GM19238 (cell line): Measurements from ENCODE around the gene LIMA1.
"Not testable (repeated sequence)": the region's sequence is repeated elsewhere in the genome, so short reads cannot be mapped to it uniquely, and the experiment has no call there.

Experiments used
- DNase-seq: peaks from one replicate; pipeline ENCODE4 v3.0.0; 2011; ENCODE audit warnings: low spot score; ENCODE audit not compliant: insufficient read length

LIMA1 gene

DNA sequence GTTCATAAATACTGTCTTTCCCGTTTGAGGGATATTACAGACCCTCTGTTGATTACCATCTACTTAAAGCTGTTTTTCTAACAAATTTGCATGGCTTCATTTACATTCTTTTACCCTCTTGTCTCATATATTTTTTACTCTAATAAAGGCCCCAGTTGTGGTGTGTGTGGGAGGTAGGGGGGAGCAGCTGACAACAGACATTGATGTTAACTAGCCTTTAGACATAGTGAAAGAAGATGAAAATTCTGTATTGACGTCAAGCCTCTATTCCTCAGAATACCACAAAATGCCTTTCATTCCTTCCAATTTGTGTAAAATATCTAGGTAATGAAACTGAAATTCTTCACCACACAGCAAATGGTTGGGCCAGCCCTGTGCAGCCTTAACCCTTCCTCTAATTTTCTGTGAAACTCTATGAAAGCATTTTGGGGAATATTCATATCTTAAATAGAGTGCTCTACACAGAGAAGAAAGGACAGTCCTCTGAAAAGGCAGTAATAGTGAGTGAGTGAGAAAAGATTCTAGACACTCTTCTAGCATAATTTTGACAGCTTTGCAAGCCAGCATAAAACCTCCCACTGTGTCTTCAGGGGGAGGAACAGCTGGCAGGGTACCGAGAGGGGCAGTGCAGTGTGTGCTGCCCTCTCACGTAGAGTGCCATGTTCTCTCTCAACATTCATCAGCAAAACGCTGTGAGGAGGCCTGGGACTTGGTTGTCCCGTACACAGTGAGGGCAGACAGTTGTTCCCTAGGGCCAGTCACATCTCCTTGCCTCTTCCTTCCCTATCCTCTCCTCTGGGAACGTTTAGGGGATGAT, 96.0 kb downstream of the LIMA1 start:
- no peak for DNase-seq

DNA sequence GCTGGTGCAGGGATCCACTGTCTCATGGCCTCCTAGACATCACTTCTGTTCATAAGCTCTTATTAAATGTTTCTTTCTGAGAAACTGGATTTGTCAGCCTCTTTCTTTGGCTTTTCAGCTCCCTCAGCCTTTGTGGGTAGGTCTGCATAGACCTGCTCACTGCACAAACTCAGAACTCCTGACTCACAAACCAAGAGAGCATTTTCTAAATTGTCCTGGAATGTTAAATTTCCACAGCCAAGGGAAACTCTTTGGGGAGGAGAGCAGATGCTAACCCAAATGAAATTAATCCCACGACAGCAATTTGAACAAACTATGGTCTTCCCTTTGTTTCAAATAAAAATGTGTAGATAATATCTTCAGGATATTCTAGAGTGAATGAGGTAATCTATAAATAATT, 96.6 kb downstream of the LIMA1 start:
- DNase-seq = no peak

DNA sequence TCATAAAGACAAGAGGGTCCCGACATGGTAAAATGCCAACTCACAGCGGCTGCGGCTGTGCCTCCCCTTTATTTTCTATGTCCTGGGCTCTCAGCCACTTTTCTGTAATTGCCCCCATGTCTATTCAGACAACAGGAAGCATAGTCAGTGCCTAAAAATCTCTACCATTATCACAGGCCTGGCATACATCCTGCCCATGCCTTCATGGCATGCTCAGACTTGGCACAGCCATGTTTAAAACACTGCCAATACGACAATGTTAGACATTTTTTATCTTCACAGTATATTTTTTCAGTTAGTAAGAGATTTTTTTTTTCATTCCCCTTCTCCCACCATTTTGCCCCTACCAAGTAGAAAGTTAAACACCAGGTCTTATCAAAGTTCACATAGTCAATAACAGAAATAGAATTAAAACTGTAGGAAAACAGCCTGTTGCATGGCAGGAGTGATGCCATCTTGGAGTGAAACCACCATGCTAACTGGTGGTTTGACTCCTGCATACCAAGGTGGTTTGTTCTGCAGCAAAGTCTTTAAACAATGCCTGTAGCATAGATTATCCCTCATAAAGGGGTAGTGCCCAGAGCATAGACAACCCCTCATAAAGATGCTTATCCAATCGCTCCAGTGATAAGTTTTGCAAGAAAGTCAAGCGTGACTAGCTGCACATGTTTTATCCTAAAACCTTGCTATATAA, 97.2 kb downstream of the LIMA1 start:
- DNase-seq = no peak

DNA sequence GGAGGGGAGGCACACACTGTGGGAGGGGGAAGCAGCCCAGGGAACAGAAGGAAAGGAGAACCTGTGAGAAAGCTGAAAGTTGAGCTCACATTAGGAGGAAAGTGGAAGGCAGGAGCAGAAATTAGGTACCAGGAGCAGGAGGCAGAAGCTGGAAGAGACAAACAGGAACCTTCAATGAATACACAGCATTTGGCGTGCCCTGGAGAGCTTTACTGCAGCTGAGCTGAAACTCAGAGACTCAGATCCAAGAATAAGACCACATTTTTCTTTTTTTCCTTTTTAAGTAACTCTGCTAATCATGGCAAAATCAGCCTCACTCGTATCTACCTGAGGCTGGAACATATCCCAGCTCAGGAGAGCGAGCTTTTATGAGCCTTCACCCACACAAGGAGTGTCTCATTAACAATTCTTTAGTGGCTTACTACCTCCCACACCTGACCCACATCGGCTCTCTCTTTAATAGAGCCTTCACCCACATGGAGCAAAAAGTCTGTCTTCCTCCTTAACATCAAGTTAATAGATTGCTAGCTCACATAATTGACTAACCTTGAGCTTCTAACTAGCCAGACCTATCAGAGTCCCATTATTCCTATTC, 97.9 kb downstream of the LIMA1 start:
- DNase-seq = no peak

DNA sequence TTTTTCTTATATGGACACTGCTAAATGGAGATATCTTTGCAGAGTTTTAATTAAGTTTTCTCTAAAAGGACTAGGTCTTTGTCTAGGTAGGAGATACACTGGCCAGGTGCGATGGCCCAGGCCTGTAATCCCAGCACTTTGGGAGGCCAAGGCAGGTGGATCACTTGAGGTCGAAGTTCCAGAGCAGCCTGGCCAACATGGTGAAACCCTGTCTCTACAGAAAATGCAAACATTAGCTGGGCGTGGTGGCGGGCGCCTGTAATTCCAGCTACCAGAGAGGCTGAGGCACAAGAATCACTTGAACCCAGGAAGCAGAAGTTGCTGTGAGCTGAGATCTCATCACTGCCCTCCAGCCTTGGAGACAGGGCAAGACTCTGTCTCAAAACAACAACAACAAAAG, 99.1 kb downstream of the LIMA1 start:
- DNase-seq = no peak

DNA sequence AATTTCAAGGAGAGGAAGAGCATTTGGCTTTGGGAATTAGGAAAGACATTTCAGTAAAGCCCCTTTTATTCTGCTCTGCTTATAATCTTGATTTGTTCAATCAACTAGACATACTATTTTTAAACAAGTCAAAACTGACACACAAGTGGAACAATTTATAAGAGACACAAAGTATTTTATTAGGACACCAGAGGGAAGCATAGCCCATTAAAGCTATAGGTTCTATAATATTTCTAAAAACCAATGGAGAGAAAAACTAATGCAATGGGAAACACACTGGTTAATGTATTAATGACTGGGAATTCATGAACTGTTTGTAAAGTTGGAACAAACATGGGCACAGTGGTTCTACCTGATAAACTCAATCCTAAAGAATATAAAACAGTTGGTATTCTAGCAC, 100.9 kb downstream of the LIMA1 start:
- no peak for DNase-seq

DNA sequence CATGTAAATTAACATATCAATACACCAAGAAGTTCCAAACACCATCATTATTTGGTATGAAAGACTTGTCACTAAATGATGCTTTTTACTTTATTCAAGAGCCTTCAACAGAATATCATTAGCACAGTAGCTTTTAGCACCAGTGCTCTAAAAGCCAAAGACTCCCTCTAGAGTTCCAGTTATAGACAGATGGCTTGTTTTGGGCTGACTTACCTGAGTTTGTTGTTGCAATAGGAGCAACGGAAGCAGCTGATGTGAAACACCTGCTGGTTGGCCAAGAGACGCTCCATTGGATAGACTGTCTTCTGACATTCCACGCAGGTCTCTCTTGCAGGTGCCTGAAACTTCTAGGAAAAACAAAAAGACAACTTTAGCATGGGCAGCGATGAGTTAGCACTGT, 101.6 kb downstream of the LIMA1 start:
- DNase-seq = no peak

DNA sequence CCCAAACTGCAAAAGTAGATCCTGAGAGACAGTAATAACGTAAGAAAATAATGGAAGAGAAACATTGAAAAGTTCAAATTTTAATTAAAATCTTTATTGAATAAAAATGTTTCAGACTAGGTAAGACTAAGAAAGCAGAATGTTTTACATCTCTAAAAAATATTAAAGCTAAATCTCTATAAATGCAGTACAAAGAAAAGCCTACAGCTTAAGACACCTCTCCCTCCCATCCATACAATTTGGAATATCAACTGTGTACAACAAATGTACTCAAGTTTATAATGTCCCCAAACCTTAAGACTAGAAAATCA, 107.6 kb downstream of the LIMA1 start:
- DNase-seq = no peak

DNA sequence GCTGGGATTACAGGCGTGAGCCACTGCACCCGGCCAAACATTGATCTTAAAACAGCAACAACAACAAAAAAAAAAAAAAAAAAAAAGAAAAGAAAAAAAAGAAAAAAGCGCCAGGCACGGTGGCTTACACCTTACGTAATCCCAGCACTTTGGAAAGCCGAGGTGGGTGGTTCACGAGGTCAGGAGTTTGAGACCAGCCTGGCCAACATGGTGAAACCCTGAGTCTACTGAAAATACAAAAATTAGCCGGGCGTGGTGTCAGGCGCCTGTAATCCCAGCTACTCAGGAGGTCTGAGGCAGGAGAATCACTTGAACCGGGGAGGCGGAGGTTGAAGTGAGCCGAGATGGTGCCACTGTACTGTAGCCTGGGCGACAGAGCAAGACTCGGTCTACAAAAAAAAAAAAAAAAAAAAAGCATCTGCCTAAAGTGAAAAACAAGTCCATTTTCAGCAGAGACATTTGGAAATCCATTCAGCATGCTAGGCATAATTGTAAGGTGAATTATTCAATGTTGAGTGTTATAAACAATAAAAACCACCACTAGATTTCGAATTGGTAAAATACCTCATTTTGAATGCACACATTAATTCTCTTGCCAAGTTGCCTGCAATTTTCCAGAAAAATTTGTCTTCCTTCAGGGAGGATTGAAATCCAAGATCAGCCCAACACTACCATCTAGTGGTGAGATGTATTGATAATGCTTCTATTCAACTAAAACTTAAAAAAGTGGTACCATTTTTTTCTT, 108.2 kb downstream of the LIMA1 start:
- no peak for DNase-seq

DNA sequence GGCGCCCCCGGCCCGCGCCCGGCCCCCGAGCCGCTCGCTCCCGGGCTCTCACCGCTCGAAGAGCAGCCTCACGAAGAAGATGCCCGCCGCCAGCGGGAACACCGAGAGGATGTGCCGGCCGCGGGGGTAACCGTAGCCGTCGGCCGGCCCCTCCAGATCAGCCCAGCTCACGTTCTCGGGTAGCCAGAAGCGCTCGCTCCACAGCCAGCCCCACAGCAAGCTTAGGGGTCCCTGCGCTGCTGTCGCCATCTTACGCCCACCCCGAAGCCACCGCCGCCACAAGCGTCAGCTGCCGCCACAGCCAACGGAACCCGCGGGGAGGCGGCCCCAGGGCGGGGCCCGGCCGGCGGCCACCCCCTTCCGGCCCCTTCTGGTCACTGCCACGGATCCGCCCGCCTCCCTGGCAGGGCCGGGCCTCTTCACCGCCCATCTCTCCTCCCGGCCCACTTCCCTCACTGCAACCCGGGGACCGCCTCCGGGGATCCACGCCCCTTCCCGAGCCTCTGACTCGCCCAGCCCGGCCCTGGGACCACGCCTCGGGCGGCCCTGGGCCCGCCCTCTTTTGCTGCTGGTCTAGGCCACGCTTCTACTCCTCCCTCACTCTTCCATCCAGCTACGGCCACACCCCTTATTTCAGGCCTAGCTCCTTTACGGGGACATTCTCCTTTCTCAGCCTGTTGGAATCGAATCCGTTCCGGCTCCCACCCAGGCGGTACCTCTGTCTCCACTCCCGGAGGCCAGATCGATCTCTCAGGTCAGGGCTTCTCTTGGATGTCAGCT, 116.1 kb downstream of the LIMA1 start, which contains the start of gene CERS5:
Gene CERS5 (minus strand): TSS at position 321 of the 780 bp plus-strand sequence. CDS start 72 bp downstream, at position 249.
- DNase-seq = peak; percentile 97

DNA sequence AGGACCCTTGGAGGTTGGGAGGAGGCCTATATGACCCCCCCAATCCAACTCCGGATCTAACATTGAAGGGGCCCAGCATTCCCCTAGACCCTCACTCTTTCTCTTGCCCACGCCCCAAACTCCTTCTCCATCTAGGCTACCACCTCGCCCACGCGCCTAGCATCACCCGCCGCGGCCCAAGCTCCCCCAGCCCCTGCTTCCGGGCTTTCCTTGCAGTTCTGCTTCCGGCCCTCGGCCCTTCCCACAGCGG, 116.6 kb downstream of the LIMA1 start:
- peak; percentile 52 for DNase-seq

DNA sequence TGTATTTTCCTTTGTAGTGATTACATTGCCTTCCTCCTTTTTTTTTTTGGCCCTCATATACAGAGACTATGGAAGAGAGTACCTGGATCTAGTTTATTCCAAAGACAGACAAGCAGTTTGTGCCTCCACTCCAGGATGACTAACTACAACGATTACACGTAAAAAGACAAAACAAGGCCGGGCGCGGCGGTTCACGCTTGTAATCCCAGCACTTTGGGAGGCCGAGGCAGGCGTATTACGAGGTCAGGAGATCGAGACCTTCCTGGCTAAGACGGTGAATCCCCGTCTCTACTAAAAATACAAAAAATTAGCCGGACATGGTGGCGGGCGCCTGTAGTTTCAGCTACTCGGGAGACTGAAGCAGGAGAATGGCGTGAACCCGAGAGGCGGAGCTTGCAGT, 118.4 kb downstream of the LIMA1 start:
- no peak for DNase-seq

DNA sequence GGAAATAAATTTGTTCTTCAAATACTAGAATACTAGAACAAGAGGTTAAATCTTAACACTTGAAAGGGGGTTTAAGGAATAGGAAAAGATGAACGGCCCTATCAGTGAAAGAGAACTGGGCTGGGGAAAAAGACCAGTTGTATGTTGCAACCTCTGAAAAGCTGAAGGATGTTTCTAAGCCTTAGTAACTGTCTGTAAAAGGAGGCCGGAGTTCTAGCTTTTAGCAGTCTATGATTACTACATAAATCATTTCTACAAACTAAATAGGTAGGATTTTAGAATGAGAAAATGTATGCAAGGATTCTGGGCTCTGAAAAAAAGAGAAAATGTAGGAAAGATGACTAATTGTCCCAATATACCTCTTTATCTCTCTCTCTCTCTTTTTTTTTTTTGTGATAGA, 121.1 kb downstream of the LIMA1 start:
- no peak for DNase-seq

DNA sequence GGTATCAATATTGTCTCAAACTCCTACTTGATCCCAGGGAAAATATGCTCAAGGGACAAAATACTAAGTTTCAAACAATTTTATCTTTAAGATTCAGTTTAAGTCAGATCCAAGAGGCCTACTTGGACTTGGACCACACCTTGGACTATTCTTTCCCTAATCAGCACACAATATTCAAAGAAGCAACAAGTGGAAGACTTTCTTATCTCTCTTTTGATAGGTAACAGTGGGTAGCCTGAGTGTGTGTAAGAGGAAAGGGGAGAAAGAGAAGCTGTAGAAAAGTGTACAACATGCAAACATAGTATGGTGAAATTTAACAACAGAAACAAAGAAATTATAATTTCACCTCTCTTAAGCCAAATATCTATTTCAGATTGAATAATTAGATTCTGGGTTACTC, 122.7 kb downstream of the LIMA1 start:
- DNase-seq = no peak

DNA sequence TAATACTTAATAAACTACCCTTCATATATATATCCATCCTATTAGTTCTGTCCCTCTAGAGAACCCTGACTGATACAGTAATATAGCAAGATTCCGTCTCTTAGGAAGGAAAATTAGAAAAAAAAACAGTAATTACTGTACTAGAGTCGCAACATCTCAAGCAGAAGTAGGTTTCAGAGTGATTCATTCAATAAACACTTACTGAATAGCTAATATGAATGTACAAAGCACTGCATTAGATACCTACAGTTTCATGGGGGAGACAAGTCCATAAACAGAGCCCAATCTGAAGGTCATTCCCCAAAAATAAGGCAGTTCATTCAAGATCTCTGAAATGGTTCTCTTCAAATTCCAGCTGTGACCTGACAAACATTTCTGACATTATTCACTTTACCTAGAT, 126.1 kb downstream of the LIMA1 start:
- DNase-seq = no peak

DNA sequence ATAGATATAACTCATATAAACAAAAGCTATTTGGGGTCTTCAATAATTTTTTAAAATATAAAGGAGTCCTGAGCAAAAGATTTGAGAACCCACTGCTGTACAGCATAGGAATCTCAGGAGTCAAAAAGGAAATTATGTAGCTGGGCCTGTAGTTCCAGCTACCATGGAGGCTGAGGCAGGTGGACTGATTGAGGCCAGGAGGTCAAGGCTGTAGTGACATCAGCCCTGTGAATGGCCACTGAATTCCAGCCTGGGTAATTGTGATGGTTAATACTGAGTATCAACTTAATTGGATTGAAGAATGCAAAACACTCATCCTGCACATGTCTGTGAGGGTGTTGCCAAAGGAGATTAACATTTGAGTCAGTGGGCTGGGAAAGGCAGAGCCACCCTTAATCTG, 126.7 kb downstream of the LIMA1 start:
- no peak for DNase-seq

DNA sequence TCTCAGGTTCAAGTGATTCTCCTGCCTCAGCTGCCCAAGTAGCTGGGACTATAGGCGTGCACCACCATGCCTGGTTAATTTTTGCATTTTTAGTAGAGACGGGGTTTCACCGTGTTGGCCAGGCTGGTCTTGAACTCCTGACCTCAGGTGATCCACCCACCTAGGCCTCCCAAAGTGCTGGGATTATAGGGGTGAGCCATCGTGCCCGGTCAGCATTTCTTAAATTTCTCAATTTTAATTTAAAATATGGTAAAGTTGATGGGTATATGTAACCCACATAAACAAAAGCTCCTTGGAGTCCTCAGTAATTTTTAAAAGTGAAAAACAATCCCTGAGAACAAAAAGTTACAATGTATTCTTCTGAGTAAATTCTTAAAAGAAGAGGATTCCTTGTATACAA, 128.4 kb downstream of the LIMA1 start:
- not testable (repeated sequence) for DNase-seq

DNA sequence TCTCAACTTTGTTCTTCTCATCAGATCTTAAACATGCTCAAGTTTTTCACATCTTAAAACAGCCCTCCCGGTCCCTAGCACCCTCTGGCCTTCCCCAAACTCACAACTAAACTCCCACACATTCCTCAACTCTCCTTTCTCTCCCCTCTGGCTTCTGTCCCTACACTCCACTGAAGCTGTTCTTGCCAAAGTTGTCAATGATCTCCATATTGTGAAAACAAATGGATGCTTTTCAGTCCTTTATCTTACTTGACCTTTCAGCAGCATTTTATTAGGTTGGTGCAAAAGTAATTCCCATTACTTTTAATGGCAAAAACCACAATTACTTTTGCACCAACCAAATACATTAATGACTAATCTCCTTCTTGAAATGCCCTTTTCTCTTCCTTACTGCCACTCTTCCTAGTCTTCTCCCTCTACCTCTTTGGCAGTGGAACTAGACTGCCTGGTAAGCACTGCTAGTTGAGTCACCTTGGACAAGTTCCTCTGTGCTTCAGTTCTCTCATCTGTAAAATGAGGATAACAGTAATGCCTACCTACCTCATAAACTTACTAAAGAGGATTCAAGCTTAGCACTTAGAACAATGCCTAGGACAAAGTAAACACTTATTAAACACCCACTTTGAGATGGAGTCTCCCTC, 132.2 kb downstream of the LIMA1 start:
- no peak for DNase-seq

DNA sequence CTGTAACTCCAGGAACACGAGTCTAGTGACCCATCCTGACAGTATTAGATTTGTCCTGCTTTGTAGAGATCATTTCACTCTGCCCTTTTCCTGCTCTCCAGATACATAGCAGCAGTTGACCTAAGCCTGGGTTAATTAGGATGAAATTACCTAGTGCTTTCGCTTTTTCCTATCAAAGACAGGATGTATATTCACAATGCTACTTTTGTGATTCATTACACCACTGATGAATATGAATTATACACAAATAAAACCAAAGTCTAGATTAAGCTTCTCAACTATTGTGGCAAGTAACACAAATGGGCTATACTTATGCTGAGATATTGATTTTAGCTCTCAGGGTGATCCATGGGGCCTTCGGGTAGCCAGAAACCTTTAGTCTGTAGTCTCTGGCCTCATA, 134.0 kb downstream of the LIMA1 start:
- no peak for DNase-seq

DNA sequence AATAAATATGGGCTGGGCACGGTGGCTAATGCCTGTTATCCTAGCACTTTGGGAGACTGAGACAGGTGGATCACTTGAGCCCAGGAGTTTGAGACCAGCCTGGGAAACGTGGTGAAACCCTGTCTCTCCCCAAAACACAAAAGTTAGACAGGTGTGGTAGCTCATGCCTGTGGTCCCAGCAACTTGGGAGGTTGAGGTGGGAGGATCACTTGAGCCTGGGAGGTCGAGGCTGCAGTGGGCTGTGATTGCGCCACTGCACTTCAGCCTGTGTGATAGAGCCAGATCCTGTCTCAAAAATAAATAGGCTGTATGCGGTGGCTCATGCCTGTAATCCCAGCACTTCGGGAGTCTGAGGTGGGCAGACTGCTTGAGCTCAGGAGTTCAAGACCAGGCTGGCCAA, 135.3 kb downstream of the LIMA1 start:
- not testable (repeated sequence) for DNase-seq

DNA sequence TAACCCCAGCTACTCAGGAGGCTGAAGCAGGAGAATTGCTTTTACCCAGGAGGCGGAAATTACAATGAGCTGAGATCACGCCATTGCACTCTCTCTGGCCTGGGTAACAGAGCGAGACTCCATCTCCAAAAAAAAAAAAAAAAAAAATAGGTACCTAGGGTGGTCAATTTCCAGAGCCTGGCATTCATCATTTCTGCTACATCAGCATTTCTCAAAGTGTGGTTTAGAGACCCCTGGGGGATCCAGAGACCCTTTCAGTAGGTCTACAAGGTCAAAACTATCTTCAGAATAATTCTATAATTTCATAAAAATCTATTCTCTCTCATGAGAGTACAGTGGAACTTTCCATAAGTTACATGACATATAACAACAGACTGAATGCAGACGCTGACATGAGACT, 136.0 kb downstream of the LIMA1 start:
- DNase-seq = no peak
